Fibroblast of lung (primary cell): ENCODE measurements around the gene STK16. TPM values are rescaled to one million over a fixed set of nuclear protein-coding genes. Genes with fewer than 3 reads are reported as not detected.

Experiments
- DNase-seq, 2 donors: peaks; one replicate each; pipeline versions ENCODE4 v3.0.0 to v3.0.0-alpha.2; 2010; ENCODE audit warnings: low read depth in 2 of 2
- H2AFZ ChIP-seq: 2 replicates; pipeline ENCODE4 v1.5.1; 2012; ENCODE audit warnings: low read length, control low read depth, inconsistent platforms
- H3K27ac ChIP-seq: 2 replicates; pipeline ENCODE4 v1.5.1; 2011; ENCODE audit warnings: low read length, control low read depth; ENCODE audit not compliant: insufficient read depth
- H3K27me3 ChIP-seq: 2 replicates; pipeline ENCODE4 v1.5.1; 2011; ENCODE audit warnings: mild to moderate bottlenecking, low read length; ENCODE audit not compliant: control insufficient read depth, insufficient read depth
- H3K36me3 ChIP-seq: 2 replicates; pipeline ENCODE4 v1.5.1; 2011; ENCODE audit warnings: low read length; ENCODE audit not compliant: control insufficient read depth, insufficient read depth
- H3K4me1 ChIP-seq: 2 replicates; pipeline ENCODE4 v1.5.1; 2011; ENCODE audit warnings: low read length; ENCODE audit not compliant: control insufficient read depth, insufficient read depth; ENCODE audit errors: extremely low read depth
- H3K4me2 ChIP-seq: 2 replicates; pipeline ENCODE4 v1.5.1; 2011; ENCODE audit warnings: low read length, control low read depth; ENCODE audit not compliant: insufficient read depth; ENCODE audit errors: extremely low read depth
- H3K4me3 ChIP-seq, 4 experiments: fragments of 200-600 bp in 1 of 4; sonication (generic) in 1 of 4; replicated peaks in 1 of 4; 2 replicates each; pipeline ENCODE4 v1.5.1; 2011 to 2016; ENCODE audit warnings: low read length in 4 of 4, low read depth in 3 of 4, mild to moderate bottlenecking in 3 of 4, control low read depth in 2 of 4, inconsistent platforms in 1 of 4, mixed read lengths in 1 of 4; ENCODE audit not compliant: insufficient read depth in 1 of 4; ENCODE audit errors: control extremely low read depth in 1 of 4
- H3K79me2 ChIP-seq: 2 replicates; pipeline ENCODE4 v1.5.1; 2012; ENCODE audit warnings: mild to moderate bottlenecking, low read length, inconsistent platforms; ENCODE audit not compliant: control insufficient read depth, insufficient read depth
- H3K9ac ChIP-seq: 2 replicates; pipeline ENCODE4 v1.5.1; 2011; ENCODE audit warnings: mild to moderate bottlenecking, low read length, control low read depth; ENCODE audit not compliant: insufficient read depth
- H3K9me3 ChIP-seq: 2 replicates; pipeline ENCODE4 v1.5.1; 2012; ENCODE audit warnings: low read depth, low read length; ENCODE audit not compliant: control insufficient read depth, insufficient read depth
- H4K20me1 ChIP-seq: 2 replicates; pipeline ENCODE4 v1.5.1; 2011; ENCODE audit warnings: low read length; ENCODE audit not compliant: control insufficient read depth, insufficient read depth; ENCODE audit errors: extremely low read depth
- CTCF ChIP-seq, 2 donors: IDR thresholded peaks in 1 of 2; conservative IDR thresholded peaks in 1 of 2; 1 replicate in 1 of 2; 2 replicates in 1 of 2; pipeline ENCODE4 v1.5.1; 2011 to 2012; ENCODE audit warnings: low read length in 2 of 2, control low read depth in 1 of 2, inconsistent platforms in 1 of 2, low read depth in 1 of 2, mild to moderate bottlenecking in 1 of 2
- EZH2 ChIP-seq: IDR thresholded peaks from 2 replicates; pipeline ENCODE4 v1.5.1; 2012; ENCODE audit warnings: low read length, control low read depth, mild to moderate bottlenecking; ENCODE audit errors: missing control alignments
- polyA plus RNA-seq, 2 donors: library from polyadenylated mRNA; depleted of rRNA in 1 of 2; stranded (reverse) in 1 of 2; unstranded in 1 of 2; fragments of >200 nt; gene quantifications; 2 replicates each; pipeline ENCODE4 v1.2.1, GENCODE V29; 2011 to 2012; ENCODE audit warnings: missing spikeins in 1 of 2
- total RNA-seq: library from RNA; depleted of rRNA; stranded (reverse); fragments of >200 nt; gene quantifications from 2 replicates; pipeline ENCODE4 v1.2.1, GENCODE V29; 2014

STK16 gene
- total and polyA plus RNA-seq, 2 donors (not counting 1 experiment from before 2014, with no cell fraction given), result 30.7 to 35.7 TPM

- Histone ChIP-seq H3K4me1 (peaks cover 12% of the 10 kb centered on the region), H3K4me3 (no peak overlapping the region), H3K79me2 (no peaks in the 10 kb centered on the region), H3K9me3 (no peaks in the 10 kb centered on the region), H3K27me3 (peaks cover 12% of the 10 kb centered on the region), H3K4me2 (no peak overlapping the region), H4K20me1 (no peaks in the 10 kb centered on the region), H3K9ac (no peak overlapping the region), H3K36me3 (no peaks in the 10 kb centered on the region), H3K27ac (no peak overlapping the region), H2AFZ (no peak overlapping the region)
- no peak for DNase-seq
- TF ChIP-seq CTCF (conservative IDR thresholded peaks at IDR 0.05 in 1 of 2, IDR thresholded peaks at IDR 0.05 in 1 of 2; ENCODE audit: low read depth in 1 of 2, low read length in 2 of 2), result no peak
- TF ChIP-seq EZH2, result no peak
These were observed 27.1 kb downstream of the STK16 start for GRCh38 chr2:219272356-219272755.

DNA sequence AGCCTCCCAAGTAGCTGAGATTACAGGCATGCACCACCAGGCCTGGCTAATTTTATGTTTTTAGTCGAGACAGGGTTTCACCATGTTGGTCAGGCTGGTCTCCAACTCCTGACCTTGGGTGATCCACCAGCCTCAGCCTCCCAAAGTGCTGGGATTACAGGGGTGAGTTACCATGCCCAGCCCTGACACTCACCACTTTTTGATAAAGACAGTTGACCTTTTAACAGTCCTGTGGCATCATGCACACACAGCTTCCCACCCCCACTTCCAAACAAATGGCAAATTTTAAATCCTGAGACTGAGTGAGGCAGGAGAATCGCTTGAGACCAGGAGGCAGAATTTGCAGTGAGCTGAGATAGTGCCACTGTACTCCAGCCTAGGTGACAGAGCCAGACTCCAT lies 27.7 kb downstream of the STK16 start:
- no peak overlapping the region for H2AFZ ChIP-seq
- H3K9ac ChIP-seq, result no peak overlapping the region
- no peak overlapping the region for H3K4me3 ChIP-seq
- H4K20me1 ChIP-seq, result no peaks in the 10 kb centered on the region
- H3K36me3 ChIP-seq, result no peaks in the 10 kb centered on the region
- TF ChIP-seq EZH2 (no peak), CTCF (conservative IDR thresholded peaks at IDR 0.05 in 1 of 2, IDR thresholded peaks at IDR 0.05 in 1 of 2; ENCODE audit: low read depth in 1 of 2, low read length in 2 of 2) (no peak)
- H3K27ac ChIP-seq, result no peak overlapping the region
- H3K9me3 ChIP-seq, result no peaks in the 10 kb centered on the region
- DNase-seq, result no peak
- no peaks in the 10 kb centered on the region for H3K79me2 ChIP-seq
- H3K4me1 ChIP-seq, result peaks cover 15% of the 10 kb centered on the region
- H3K27me3 ChIP-seq, result peaks cover 8% of the 10 kb centered on the region
- no peak overlapping the region for H3K4me2 ChIP-seq

- no peak overlapping the region for H3K9ac ChIP-seq
- no peak overlapping the region for H2AFZ ChIP-seq
- peak overlapping the region; percentile 75 for H3K4me2 ChIP-seq
These were observed 28.7 kb downstream of the STK16 start for GRCh38 chr2:219273937-219274336.

More at GRCh38 chr2:219273937-219274336, 28.7 kb downstream of the STK16 start:
- Histone ChIP-seq H3K4me1 (peaks cover 23% of the 10 kb centered on the region), H3K27me3 (peaks cover 8% of the 10 kb centered on the region), H3K4me3 (no peak overlapping the region), H3K79me2 (no peaks in the 10 kb centered on the region), H4K20me1 (no peaks in the 10 kb centered on the region), H3K36me3 (no peaks in the 10 kb centered on the region), H3K9me3 (no peaks in the 10 kb centered on the region), H3K27ac (peak overlapping the region; percentile 53)
- peak in 1 of 2 donors; percentile 72 for DNase-seq
- TF ChIP-seq CTCF (conservative IDR thresholded peaks at IDR 0.05 in 1 of 2, IDR thresholded peaks at IDR 0.05 in 1 of 2; ENCODE audit: low read depth in 1 of 2, low read length in 2 of 2) (no peak), EZH2 (no peak)
